LNCaP clone FGC (cell line): Measurements from ENCODE around the gene RYR3.

ENCODE experiments used
- DNase-seq: peaks from one replicate; pipeline ENCODE4 v3.0.0-alpha.2; 2011; ENCODE audit warnings: low read depth
- H3K4me3 ChIP-seq: 2 replicates; pipeline ENCODE4 v1.5.1; 2011; ENCODE audit warnings: mild to moderate bottlenecking, low read depth, low read length, control low read depth
- CTCF ChIP-seq: IDR thresholded peaks from 2 replicates; pipeline ENCODE4 v1.5.1; 2012; ENCODE audit warnings: mild to moderate bottlenecking; ENCODE audit not compliant: control insufficient read depth, insufficient read depth; ENCODE audit errors: extremely low read depth

Gene RYR3

GRCh38 chr15:33795070-33795469, 484.3 kb downstream of the RYR3 start:
- DNase-seq = no peak
- no peak for TF ChIP-seq CTCF
- H3K4me3 ChIP-seq = no peak overlapping the region

GRCh38 chr15:33797651-33798050, 486.9 kb downstream of the RYR3 start:
- TF ChIP-seq CTCF = no peak
- H3K4me3 ChIP-seq = no peak overlapping the region
- no peak for DNase-seq

- H3K4me3 ChIP-seq = no peak overlapping the region
- TF ChIP-seq CTCF = no peak
- DNase-seq = no peak
Observed at GRCh38 chr15:33801954-33802353, 491.2 kb downstream of the RYR3 start.

GRCh38 chr15:33807665-33808064, 496.9 kb downstream of the RYR3 start:
- TF ChIP-seq CTCF = no peak
- no peak for DNase-seq
- H3K4me3 ChIP-seq = no peak overlapping the region

GRCh38 chr15:33808720-33809457, 498.1 kb downstream of the RYR3 start:
- no peak overlapping the region for H3K4me3 ChIP-seq
- no peak for TF ChIP-seq CTCF
- DNase-seq = no peak

GRCh38 chr15:33810073-33810595, 499.4 kb downstream of the RYR3 start:
- DNase-seq = no peak
- no peak overlapping the region for H3K4me3 ChIP-seq
- no peak for TF ChIP-seq CTCF

- no peak overlapping the region for H3K4me3 ChIP-seq
- TF ChIP-seq CTCF = no peak
- DNase-seq = no peak
Observed at GRCh38 chr15:33810806-33811205, 500.0 kb downstream of the RYR3 start.
